Neural crest cell (in vitro differentiated cells): ENCODE measurements around the gene TOMM40. TPM values are rescaled to one million over a fixed set of nuclear protein-coding genes. Genes with fewer than 3 reads are reported as not detected.

Experiments
- DNase-seq: peaks from one replicate; pipeline ENCODE4 v3.0.0; 2021; ENCODE audit warnings: low read depth, mixed read lengths, low spot score
- H3K27ac Mint-ChIP-seq: one replicate; pipeline ENCODE4 v1.8.0; 2021; ENCODE audit warnings: mild to moderate bottlenecking, mixed read lengths; ENCODE audit not compliant: unreplicated experiment
- H3K27me3 Mint-ChIP-seq: 2 replicates; pipeline ENCODE4 v1.8.0; 2021; ENCODE audit warnings: low read depth, mild to moderate bottlenecking, mixed read lengths
- H3K36me3 Mint-ChIP-seq: 2 replicates; pipeline ENCODE4 v1.8.0; 2021; ENCODE audit warnings: low read depth, mild to moderate bottlenecking, mixed read lengths
- H3K4me1 Mint-ChIP-seq: 2 replicates; pipeline ENCODE4 v1.8.0; 2021; ENCODE audit warnings: mixed read lengths
- H3K4me3 Mint-ChIP-seq: one replicate; pipeline ENCODE4 v1.8.0; 2021; ENCODE audit warnings: mild to moderate bottlenecking, mixed read lengths
- H3K9me3 Mint-ChIP-seq: 2 replicates; pipeline ENCODE4 v1.8.0; 2021; ENCODE audit warnings: mixed read lengths
- CTCF ChIP-seq: fragments of 200-600 bp; sonication (generic); conservative IDR thresholded peaks from 2 replicates; pipeline ENCODE4 v1.5.0; 2021; ENCODE audit warnings: antibody characterized with exemption, mild to moderate bottlenecking
- total RNA-seq: library from RNA; stranded (reverse); gene quantifications from 2 replicates; pipeline ENCODE4 v1.2.1, GENCODE V29; 2021

Gene TOMM40
- total RNA-seq, 1 donor from 2014 or later = 147 TPM

DNA sequence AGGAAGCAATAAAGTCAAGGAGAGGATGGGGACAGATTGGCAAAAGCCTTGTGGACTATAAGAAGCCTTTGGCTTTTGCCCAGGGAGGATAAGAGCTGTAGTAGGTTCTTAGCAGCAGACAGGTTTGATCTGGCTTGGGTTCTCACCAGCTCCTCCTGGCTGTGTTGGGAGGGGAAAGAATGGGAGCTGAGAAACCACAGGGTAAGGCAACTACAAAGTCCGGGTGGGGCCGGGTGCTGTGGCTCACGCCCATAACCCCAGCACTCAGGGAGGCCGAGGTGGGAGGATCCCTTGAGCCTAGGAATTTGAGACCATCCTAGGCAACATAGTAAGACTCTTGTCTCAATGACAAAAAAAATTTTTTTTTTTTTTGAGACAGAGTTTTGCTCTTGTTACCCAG is 24.4 kb upstream of the TOMM40 start:
- Mint-ChIP-seq H3K36me3 (peaks cover 11% of the 10 kb centered on the region), H3K9me3 (peaks cover under 1% of the 10 kb centered on the region), H3K4me1 (no peaks in the 10 kb centered on the region), H3K27ac (no peak overlapping the region), H3K4me3 (no peak overlapping the region), H3K27me3 (no peaks in the 10 kb centered on the region)
- no peak for DNase-seq
- TF ChIP-seq CTCF = no peak

DNA sequence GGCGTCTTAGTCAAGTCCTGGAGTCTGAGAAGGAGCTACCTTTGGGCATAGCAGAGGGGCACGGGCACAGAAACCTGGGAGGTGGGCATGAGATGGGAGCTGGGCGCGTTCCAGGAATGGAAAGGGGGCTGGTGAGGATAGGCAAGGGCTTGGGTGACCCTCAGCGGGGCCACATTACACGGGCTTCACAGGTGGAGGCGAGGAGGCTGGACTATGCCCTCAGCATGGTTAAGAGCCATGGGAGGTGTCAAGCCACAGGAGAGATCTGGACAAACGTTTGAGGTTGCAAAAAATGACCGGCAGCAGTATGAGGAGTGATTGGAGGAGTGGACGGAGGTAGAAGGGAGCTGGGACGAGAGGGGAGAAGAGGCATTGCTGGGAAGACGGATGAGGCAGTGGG is 23.5 kb upstream of the TOMM40 start:
- H3K27ac Mint-ChIP-seq = peak overlapping the region; percentile 24
- H3K4me1 Mint-ChIP-seq = no peaks in the 10 kb centered on the region
- no peaks in the 10 kb centered on the region for H3K27me3 Mint-ChIP-seq
- TF ChIP-seq CTCF = no peak
- DNase-seq = no peak
- H3K36me3 Mint-ChIP-seq = peaks cover 13% of the 10 kb centered on the region
- no peak overlapping the region for H3K4me3 Mint-ChIP-seq
- H3K9me3 Mint-ChIP-seq = no peaks in the 10 kb centered on the region

DNA sequence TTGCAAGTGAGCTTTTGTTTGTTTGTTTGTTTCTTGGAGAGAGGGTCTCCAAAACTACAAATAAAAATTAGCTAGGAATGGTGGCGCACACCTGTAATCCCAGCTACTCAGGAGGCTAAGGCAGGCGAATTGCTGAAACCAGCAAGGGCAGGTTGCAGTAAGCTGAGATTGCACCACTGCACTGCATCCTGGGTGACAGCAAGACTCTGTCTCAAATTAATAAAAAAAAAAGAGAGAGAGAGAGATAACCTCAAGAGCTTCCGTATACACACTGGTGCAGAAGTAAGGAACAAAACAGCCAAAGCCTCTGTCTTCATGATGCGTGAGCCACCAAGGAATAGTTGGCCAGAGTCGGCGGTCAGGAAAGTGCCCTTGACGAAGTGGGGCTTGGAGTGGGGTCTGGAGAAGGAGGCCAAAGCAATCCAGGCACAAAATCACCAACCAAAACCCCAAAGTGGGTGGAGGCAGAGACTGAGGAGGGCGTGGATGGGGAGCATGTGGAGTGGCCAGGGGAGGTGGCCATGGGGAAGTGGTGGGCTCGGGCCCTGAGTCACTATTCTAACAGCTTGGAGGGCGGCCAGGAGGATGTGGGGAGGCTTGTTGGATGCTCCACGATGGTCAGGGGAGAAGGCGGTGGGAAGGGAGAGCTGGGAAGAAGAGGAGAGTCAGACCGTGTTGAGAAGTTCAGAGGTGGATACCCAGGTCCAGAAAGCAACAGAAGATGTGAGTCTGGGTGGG is 21.2 kb upstream of the TOMM40 start:
- H3K4me1 Mint-ChIP-seq = no peaks in the 10 kb centered on the region
- H3K9me3 Mint-ChIP-seq = no peaks in the 10 kb centered on the region
- peaks cover 17% of the 10 kb centered on the region for H3K36me3 Mint-ChIP-seq
- H3K27ac Mint-ChIP-seq = peak overlapping the region; percentile 91
- H3K4me3 Mint-ChIP-seq = no peak overlapping the region
- no peak for TF ChIP-seq CTCF
- no peak for DNase-seq
- H3K27me3 Mint-ChIP-seq = no peaks in the 10 kb centered on the region

DNA sequence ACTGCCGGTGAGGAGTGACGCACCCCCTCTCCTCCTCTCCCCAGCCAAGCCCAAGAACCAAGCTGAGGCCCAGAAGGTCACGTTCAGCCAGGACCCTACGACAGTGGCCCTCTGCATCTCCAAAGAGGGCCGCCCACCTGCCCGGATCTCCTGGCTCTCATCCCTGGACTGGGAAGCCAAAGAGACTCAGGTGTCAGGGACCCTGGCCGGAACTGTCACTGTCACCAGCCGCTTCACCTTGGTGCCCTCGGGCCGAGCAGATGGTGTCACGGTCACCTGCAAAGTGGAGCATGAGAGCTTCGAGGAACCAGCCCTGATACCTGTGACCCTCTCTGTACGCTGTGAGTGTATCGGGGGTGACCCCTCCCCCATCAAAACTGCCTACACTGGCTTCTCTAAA is 19.2 kb upstream of the TOMM40 start:
- Mint-ChIP-seq H3K27ac (no peak overlapping the region), H3K4me1 (no peaks in the 10 kb centered on the region), H3K36me3 (peaks cover 22% of the 10 kb centered on the region), H3K27me3 (no peaks in the 10 kb centered on the region), H3K4me3 (no peak overlapping the region), H3K9me3 (no peaks in the 10 kb centered on the region)
- no peak for DNase-seq
- TF ChIP-seq CTCF = no peak

DNA sequence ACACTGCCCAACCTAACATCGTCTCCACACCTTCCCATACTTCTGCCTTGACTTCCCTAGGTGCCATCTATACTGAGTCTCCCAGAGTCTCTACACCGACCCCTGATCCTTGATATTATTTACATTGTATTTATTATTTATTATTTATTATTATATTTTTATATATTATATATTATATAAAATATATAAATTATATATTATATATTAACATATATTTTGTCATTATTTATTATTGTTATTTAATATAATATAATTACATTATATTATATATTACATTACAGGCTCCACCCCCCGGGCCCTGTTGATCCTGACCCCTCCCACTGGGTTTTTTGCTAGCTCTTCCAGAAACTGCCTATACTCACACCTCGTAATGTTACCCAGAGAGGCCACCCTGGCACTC is 18.4 kb upstream of the TOMM40 start:
- Mint-ChIP-seq H3K9me3 (no peaks in the 10 kb centered on the region), H3K27me3 (no peaks in the 10 kb centered on the region), H3K36me3 (peaks cover 19% of the 10 kb centered on the region), H3K27ac (peak overlapping the region; percentile 4), H3K4me1 (no peaks in the 10 kb centered on the region), H3K4me3 (no peak overlapping the region)
- DNase-seq = no peak
- no peak for TF ChIP-seq CTCF
